Testis (tissue), 2 donors: ENCODE results near the gene RUBCN.

Experiments
- CTCF ChIP-seq, 3 experiments: fragments of 450-650 bp in 2 of 3; fragments of 200-600 bp in 1 of 3; sonication (generic) in 1 of 3; IDR thresholded peaks; one replicate each; pipeline ENCODE4 v1.5.1; 2016 to 2019; ENCODE audit warnings: antibody characterized with exemption in 3 of 3, mild to moderate bottlenecking in 2 of 3, moderate library complexity in 1 of 3
- POLR2A ChIP-seq: fragments of 450-650 bp; IDR thresholded peaks from one replicate; pipeline ENCODE4 v1.6.1; 2017; ENCODE audit warnings: antibody characterized with exemption, mild to moderate bottlenecking, moderate library complexity

DNA sequence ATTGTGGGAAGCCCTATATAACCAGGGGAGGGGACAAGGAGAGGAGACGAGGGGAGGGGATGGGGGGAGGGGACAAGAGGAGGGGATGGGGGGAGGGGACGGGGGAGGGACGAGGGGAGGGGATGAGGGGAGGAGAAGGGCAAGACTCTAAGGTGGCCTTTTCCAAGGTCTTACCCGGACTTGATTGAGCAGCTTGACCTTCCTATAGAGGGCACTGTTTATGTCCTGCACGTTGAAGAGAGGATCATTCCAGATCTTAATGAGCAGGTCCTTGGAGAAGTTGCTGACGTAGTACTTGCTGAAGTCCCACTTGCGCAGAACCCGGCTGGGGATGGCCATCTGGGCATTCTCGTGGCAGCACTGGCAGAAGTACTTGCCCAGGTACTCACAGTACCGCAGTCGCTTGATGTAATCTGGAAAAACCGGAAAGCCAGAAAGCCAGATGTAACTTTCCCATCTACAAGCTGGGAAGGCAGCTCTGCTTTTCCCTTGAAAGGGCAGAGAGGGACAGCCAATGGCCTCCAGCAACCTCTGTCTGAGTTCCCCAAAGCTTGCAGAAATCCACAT is 55.7 kb downstream of the RUBCN start:
- TF ChIP-seq CTCF (IDR thresholded peaks at IDR 0.05) (no peak), POLR2A (no peak)
